HS-5 (cell line): Measurements from ENCODE around the gene RAB25.
"Not testable (repeated sequence)": the region's sequence is repeated elsewhere in the genome, so short reads cannot be mapped to it uniquely, and the experiment has no call there.

ENCODE experiments used
- DNase-seq: peaks from one replicate; pipeline ENCODE4 v3.0.0-alpha.2; 2012; ENCODE audit warnings: low read depth

Gene RAB25

DNA sequence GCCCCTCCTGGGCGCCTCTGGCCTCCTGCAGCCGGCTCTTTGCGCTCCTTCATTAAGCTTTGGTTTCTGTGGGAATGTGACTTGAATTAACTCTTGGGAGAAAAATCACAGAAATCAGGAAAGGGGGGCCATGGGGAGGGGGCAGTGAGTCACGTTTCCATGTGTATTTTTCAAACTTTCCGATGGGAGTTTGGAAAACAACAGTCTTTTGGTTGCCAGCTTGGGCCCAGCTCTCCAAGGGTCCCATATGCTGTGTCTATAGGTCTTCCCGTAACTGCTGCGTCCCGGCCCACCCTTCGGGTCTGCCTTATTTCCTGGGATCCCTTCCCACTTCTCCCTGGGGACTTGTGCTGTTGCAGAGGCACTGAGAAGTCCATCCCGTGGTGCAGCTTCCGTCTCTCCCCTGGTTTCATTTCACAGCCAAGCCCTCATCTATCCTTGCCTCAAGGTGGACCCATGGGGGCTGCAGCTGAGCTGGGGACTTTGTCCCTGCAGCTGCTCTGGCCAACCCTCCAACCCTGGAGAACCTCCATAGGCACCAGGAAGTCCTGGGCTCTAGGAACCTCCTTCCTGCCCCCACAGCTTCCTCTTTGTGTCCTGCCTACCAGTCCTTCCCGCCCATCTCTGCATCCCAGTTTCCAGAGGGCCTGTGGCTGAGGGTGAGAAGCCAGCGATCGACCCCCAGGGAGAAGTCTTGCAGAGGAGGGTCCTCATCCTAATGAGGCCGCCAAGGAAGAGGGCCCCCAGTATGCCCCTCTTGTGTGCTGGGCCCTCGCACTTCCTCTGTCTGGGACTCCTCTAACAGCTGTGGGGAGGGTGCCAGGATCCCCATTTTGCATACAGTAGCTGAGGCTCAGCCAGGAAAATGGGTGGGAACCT is 41.9 kb downstream of the RAB25 start:
- no peak for DNase-seq

- no peak for DNase-seq
These were observed 42.6 kb downstream of the RAB25 start for GRCh38 chr1:156103521-156103947.

- no peak for DNase-seq
These were observed 43.3 kb downstream of the RAB25 start for GRCh38 chr1:156104065-156104810.

- no peak for DNase-seq
These were observed 44.2 kb downstream of the RAB25 start for GRCh38 chr1:156104861-156105832.

- no peak for DNase-seq
These were observed 45.9 kb downstream of the RAB25 start for GRCh38 chr1:156106624-156107488.

DNA sequence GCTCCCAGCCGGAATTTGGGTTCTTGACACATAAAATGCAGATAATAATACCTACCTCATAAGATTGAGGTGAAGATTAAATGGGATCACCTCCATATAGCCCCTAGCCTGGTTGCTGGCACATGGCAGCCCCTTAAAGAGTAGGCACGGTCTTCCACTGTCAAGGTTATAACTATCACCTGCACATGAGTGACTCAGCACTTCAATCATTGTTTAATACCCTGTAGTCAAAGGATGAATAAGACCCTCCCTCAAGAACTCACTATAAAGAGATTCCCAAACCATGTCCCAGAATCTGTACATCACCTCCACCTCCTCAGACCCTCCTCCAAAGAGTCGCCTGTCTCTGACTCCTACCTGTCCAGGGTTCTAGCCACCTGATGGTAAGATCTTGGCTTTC is 47.1 kb downstream of the RAB25 start:
- no peak for DNase-seq

- no peak for DNase-seq
These were observed 47.8 kb downstream of the RAB25 start for GRCh38 chr1:156108664-156109241.

GRCh38 chr1:156110252-156110651 is 49.3 kb downstream of the RAB25 start:
- DNase-seq, result no peak

DNA sequence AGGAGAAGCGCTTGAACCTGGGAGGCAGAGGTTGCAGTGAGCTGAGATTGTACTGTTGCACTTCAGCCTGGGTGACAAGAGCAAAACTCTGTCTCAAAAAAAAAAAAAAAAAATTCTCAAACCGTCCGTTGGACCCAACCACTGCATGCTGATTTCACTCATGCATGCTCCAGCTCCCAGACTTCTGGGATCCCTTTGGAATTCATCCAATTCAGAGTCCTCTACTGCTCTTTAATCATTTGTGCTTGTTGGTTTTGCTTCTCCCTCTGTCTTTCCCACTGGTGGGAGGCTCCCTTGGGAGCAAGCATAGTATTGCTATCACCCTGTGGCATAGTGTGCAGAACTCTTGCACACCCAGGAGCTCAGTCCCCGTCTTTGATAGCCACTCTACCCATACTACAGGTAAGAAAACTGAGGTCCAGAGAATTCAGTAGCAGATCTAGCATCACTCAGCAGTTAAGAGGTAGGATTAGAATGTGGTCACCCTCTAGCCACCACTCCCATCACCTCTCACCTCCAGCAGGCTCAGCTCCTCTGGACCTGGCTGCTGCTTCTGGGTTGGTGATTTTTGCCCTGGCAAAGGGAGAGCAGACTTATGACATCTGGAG is 50.5 kb downstream of the RAB25 start:
- DNase-seq, result no peak

DNA sequence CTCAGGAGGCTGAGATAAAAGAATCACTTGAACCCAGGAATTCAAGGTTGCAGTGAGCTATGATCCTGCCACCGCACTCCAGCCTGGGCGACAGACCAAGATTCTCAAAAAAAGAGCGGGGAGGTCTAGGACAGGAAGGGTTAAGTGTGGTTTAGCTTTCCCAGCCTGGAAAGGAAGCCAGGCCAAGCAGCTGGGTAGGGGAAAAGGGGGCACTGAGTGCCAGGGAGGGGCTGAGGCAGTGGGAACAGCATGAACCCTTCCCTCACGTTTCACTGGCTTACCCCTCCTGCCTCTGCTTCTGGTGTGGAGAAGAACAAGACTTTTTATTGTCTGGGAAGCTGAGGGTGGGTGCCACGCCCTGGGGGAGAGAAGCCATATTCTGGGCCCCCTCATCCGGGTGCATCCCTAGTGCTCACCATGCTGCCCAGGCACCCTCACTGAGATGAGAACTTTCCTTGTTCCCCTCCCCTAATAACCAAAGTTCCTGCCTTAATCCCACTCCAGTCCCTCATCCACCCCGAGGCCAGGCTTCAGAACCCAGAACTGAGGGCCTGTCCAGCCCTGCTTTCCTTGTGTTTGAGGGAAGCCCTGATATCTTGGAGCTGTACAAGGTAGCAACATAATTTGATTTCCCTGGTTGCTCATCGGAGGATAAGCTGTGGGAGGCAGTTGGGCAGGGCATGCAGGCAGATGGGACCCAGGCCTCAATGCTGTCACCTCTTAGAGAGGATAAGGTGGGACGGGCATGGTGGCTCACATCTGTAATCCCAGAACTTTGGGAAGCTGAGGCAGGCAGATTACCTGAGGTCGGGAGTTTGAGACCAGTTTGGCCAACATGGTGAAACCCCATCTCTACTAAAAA is 51.5 kb downstream of the RAB25 start:
- DNase-seq, result no peak

DNA sequence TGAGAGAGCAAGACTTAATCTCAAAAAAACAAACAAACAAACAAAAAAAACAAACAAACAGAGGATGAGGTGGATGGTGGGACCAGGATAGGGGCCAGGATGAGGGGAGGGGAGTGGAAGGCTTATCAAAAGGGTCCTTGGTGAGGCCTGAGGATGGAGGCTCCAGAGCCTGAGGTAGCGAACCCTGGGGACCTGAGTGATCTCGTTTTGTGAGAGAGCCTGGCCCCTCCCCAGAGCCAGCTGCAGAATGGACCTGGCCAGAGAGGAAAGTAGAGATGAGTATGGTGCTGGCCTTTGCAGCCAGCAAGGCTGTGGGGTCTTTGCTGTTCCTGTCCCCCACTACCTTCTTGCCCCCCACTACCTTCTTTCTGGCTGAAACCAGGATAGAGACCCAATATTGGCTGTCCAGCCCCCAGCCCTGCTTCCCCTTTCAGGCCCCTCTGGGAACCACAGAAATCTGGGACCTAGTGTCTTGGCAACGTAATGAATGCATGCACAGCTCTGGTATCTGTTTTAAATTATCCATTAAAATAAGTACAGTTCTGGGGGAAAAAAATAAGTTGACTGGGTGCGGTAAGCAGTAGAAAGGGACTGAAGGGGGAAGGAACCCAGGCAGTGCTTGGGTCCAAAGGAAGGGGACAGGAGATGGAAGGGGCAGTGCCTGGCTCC is 52.5 kb downstream of the RAB25 start:
- DNase-seq, result no peak

DNA sequence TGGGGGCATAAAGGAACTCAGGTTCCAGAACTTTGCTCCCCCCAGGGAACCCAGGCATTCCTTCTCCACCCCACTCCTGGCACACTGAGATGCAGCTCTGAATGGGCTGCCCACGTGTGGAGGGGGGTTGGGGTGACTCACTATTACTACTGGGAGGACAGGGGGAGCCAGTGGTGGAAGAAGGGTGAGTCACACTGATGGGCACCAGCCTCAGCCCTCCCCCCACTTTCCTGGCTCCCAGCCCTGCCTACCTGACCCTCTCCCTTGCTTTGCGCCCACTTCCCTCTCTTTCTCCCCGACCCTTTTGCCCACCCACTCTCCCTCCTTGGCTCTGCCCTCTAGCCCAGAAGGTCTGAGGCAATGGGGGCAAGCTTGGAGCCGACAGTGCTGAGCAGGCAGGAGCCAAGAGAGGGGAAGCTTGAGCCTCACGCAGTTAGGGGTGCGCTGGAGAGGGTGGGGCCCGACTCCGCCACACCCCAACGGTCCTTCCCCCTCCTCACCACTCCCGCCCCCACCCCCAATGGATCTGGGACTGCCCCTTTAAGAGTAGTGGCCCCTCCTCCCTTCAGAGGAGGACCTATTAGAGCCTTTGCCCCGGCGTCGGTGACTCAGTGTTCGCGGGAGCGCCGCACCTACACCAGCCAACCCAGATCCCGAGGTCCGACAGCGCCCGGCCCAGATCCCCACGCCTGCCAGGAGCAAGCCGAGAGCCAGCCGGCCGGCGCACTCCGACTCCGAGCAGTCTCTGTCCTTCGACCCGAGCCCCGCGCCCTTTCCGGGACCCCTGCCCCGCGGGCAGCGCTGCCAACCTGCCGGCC is 53.4 kb downstream of the RAB25 start, which contains the start of gene LMNA:
Gene LMNA, plus strand, starts transcription at position 611 of the 818 bp plus-strand sequence. CDS start 208 bp downstream, outside the sequence.
- DNase-seq, result peak; percentile 93

DNA sequence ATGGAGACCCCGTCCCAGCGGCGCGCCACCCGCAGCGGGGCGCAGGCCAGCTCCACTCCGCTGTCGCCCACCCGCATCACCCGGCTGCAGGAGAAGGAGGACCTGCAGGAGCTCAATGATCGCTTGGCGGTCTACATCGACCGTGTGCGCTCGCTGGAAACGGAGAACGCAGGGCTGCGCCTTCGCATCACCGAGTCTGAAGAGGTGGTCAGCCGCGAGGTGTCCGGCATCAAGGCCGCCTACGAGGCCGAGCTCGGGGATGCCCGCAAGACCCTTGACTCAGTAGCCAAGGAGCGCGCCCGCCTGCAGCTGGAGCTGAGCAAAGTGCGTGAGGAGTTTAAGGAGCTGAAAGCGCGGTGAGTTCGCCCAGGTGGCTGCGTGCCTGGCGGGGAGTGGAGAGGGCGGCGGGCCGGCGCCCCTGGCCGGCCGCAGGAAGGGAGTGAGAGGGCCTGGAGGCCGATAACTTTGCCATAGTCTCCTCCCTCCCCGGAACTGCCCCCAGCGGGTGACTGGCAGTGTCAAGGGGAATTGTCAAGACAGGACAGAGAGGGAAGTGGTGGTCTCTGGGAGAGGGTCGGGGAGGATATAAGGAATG is 54.1 kb downstream of the RAB25 start:
- no peak for DNase-seq

GRCh38 chr1:156115514-156116374 is 54.8 kb downstream of the RAB25 start:
- no peak for DNase-seq

- DNase-seq, result not testable (repeated sequence)
These were observed 55.8 kb downstream of the RAB25 start for GRCh38 chr1:156116731-156117130.
